ENCODE results near the gene CCNE1.
"Not testable (repeated sequence)": the region's sequence is repeated elsewhere in the genome, so short reads cannot be mapped to it uniquely, and the experiment has no call there.

Gene CCNE1

GRCh38 chr19:29787281-29787680 lies 24.5 kb upstream of the CCNE1 start:
- no peak for DNase-seq (ENCODE audit: low read depth, low spot score)

DNA sequence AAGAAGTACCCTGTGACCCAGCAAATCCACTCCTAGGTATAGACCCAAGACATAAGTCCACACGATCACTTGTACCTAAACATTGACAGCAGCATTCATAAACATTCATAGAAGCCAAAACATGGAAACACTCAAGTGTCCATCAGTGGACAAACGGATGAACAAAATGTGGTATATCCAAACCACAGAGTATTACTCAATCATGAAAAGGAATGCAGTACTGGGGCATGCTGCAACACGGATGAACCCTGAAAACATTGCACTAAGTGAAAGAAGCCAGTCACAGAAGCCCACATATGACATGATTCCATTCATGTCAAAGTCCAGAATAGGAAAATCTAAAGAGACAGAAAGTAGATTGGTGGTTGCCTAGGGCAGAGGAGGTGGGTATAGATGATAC lies 22.8 kb upstream of the CCNE1 start:
- no peak for DNase-seq (ENCODE audit: low read depth, low spot score)

DNA sequence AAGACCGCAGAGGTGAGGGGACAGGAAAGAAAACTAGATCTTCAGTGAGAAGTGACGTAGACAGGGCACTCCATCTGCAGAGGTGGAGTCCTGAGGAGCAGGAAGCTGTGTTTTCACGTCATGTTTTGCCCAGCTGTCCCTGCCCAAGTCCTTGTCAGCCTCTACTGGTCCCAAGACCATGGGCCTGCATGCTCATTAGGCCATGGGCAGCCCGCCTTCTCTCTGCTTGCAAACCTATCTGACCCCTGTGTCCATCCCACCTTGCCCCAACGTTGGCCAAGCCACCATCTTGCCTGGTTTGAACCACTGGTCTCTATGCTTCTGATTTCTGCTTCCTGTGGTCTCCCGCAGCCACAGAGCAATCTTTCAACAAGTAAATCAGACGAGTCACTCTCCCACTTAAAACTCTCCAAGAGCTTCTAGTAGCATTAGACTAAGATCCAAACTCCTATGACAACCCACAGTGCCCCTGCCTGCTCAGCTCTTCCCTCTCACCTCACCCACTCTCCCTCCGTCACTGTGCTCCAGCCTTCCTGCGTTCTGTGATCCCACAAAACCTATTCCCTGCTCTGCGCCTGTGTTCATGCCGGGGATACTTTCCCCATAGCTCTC lies 18.6 kb upstream of the CCNE1 start:
- no peak for DNase-seq (ENCODE audit: low read depth, low spot score)

DNA sequence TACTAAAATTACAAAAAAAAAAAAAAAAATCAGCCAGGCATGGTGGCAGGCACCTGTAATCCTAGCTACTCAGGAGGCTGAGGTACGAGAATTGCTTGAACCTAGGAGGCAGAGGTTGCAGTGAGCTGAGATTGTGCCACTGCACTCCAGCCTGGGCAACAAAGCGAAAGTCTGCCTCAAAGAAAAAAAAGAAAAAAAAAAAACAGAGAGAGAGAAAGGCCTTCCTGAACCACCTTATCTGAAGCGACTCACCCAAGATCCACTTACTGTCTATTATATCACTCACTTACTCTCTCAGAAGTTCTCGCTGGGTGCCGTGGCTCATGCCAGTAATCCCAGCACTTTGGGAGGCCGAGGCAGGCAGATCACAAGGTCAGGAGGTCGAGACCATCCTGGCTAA lies 17.3 kb upstream of the CCNE1 start:
- not testable (repeated sequence) for DNase-seq (ENCODE audit: low read depth, low spot score)

GRCh38 chr19:29795461-29796172 lies 16.2 kb upstream of the CCNE1 start:
- no peak for DNase-seq (ENCODE audit: low read depth, low spot score)

DNA sequence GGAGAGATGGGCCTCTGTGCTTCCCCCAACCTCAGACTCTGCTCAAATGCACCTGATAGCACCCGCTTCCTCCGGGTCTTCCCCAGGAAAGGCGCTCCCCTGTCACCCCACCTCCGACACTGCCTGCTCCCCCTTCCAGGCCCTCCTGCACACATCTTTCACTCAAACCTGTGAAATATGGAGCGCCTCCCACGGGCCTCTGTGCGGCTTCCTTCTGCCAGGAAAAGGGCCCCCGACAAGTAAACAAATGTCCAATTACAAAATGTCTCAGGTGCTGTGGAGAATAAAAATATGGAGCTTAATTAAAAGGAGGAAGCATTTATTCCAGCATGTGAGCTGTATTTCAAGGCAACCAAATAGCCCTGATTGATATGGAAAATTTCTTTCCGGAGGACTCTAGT lies 15.6 kb upstream of the CCNE1 start:
- DNase-seq (ENCODE audit: low read depth, low spot score), result no peak

- DNase-seq (ENCODE audit: low read depth, low spot score), result no peak
Measured at GRCh38 chr19:29798774-29799497, 12.9 kb upstream of the CCNE1 start.

GRCh38 chr19:29800100-29800825 lies 11.5 kb upstream of the CCNE1 start:
- no peak for DNase-seq (ENCODE audit: low read depth, low spot score)

- not testable (repeated sequence) for DNase-seq (ENCODE audit: low read depth, low spot score)
Measured at GRCh38 chr19:29803951-29804350, 7.8 kb upstream of the CCNE1 start.

DNA sequence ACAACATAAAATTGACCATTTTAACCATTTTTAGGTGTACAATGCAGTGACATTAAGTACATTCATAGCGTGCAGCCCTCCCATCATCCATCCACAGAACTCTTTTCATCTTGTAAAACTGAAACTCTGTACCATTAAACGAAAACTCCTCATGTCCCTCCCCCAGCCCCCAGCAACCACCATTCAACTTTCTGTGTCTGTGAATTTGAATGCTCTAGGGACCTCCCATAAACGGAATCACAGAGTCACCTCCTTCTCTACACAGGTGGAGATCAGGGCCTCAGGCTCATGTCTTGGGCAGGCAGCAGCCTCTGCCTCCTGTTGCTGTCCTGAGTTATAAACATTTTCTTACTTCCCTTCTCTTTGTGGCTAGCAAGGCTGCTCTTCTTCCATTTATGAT lies 7.3 kb upstream of the CCNE1 start:
- no peak for DNase-seq (ENCODE audit: low read depth, low spot score)

DNA sequence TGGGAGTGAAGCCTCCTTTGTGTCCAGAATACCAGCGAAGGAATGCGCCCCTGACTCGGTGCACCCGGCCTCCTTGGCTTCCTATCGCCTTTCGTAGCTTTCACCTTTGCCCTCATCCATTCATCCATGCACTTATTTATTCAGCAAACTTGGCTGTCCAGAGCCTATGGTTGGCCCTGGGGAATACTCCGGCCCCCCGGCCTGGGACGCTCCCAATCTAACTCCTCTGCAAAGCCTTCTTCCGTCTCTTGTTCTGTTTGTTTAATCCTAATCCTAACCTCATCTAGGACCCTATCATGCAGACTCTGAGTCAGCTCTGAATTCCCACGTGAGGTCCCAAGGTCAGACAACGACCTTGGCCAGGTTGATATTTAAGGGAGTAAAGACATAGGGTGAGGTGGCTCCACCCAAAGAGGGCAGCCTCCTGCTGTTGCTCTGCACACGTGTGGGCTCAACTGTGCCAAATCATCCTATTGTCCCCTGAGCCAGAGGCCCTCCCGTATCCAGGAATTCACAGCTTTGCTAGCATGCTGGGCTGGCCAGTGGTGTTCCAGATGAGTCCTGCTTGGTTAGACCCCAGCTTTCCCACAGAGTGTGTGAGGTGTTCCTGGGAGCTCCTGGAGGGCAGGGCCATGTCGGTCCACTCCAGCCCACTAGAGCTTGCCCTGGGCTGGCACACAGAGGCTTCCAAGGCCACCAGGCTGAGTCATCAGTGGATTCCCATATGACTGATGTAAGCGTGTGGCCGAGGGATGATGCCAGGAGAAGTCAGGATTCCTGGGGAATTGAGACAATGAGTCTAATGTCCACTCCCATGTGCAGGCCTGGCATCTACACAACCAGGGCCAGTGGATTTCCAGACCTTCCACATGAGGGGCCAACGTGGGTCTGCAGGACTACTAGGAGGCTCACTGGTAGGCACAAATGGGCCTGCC lies 6.5 kb upstream of the CCNE1 start:
- no peak for DNase-seq (ENCODE audit: low read depth, low spot score)

- DNase-seq (ENCODE audit: low read depth, low spot score), result no peak
Measured at GRCh38 chr19:29806098-29806866, 5.5 kb upstream of the CCNE1 start.

- DNase-seq (ENCODE audit: low read depth, low spot score), result no peak
Measured at GRCh38 chr19:29807178-29807577, 4.6 kb upstream of the CCNE1 start.

- no peak for DNase-seq (ENCODE audit: low read depth, low spot score)
Measured at GRCh38 chr19:29807870-29808405, 3.9 kb upstream of the CCNE1 start.

- no peak for DNase-seq (ENCODE audit: low read depth, low spot score)
Measured at GRCh38 chr19:29809795-29810503, 1.8 kb upstream of the CCNE1 start.

GRCh38 chr19:29810504-29810871 lies 1.3 kb upstream of the CCNE1 start:
- no peak for DNase-seq (ENCODE audit: low read depth, low spot score)

GRCh38 chr19:29812080-29812880 lies 489 bp downstream of the CCNE1 start:
- no peak for DNase-seq (ENCODE audit: low read depth, low spot score)

DNA sequence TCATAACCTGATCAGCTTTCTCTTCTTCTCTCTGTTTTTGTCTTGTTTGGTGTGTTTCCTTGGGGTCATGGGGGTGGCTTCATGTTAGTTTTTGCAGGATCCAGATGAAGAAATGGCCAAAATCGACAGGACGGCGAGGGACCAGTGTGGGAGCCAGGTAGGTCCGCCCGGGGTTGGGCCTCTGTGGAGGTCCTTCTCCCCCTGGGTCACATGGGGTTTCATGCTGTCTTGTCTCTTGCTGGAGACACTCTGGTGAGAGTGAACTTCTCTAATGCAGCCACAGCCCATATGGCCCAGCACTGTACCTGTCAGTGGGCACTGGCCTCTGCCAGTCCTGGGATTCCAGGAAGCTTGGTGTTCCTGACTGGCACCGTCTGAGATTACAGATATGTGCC lies 1.1 kb downstream of the CCNE1 start:
- no peak for DNase-seq (ENCODE audit: low read depth, low spot score)

DNA sequence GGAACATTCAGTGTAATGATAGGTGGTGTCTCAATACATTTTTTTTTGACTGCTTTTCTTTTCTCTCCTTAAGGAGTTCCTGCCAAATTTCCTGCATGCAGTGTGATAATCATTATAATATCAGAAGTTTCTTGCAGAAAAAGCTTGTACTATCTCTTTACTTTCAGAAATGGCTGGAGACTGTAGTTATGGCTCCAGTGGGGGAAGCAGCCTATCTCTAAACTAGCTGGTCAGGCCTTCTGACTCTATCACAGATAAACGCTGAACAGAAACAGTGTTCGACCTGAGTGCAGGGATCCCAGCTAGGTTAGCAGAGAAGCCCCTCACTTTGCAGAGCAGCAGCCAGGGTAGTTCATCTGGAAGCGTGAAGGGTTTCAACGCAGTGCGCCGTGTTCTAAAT lies 1.9 kb downstream of the CCNE1 start:
- DNase-seq (ENCODE audit: low read depth, low spot score), result no peak

Data from smooth muscle cell of the brain vasculature (primary cell).